Skeletal muscle tissue (tissue), 2 donors: ENCODE data around the gene ME2. TPM values are rescaled to one million over a fixed set of nuclear protein-coding genes. Genes with fewer than 3 reads are reported as not detected.

Source experiments
- small RNA-seq: library from RNA; depleted of rRNA; stranded (forward); fragments of <200 nt; gene quantifications from one replicate; pipeline ENCODE3, GENCODE V24; 2014
- total RNA-seq: library from RNA; depleted of rRNA; stranded (reverse); fragments of >200 nt; gene quantifications from one replicate; pipeline ENCODE4 v1.2.3, GENCODE V29; 2014

ME2 gene
- total RNA-seq, 1 donor from 2014 or later, result 26.1 TPM

Small RNAs within 50 kb of the gene (small RNA-seq; reads per million reads assigned to genes)
- gene RF00019, result not detected

Other genes starting within 250 kb of the ME2 start
- 3.1 TPM for gene MRO, start 59.1 kb upstream of the ME2 start, total RNA-seq
- gene ELAC1, start 88.9 kb downstream of the ME2 start, total RNA-seq, result 6.3 TPM
- 52.2 TPM for gene SMAD4, start 151.1 kb downstream of the ME2 start, total RNA-seq